Endodermal cell (in vitro differentiated cells): ENCODE data around the gene IL36RN. TPM values are rescaled to one million over a fixed set of nuclear protein-coding genes. Genes with fewer than 3 reads are reported as not detected.

Experiments
- DNase-seq: peaks from one replicate; pipeline ENCODE4 v3.0.0-alpha.2; 2017
- H3K27ac ChIP-seq: 2 replicates; pipeline ENCODE4 v1.5.1; 2013; ENCODE audit warnings: mild to moderate bottlenecking, low read depth, low read length, moderate library complexity
- H3K27me3 ChIP-seq: 2 replicates; pipeline ENCODE4 v1.6.1; 2013; ENCODE audit warnings: mild to moderate bottlenecking, low read length, moderate library complexity; ENCODE audit not compliant: insufficient read depth, control insufficient read depth, poor library complexity, severe bottlenecking
- H3K36me3 ChIP-seq: 2 replicates; pipeline ENCODE4 v1.7.0; 2013; ENCODE audit warnings: mild to moderate bottlenecking, low read length, moderate library complexity; ENCODE audit not compliant: control insufficient read depth, insufficient read depth
- H3K4me1 ChIP-seq: one replicate; pipeline ENCODE4 v1.7.0; 2013; ENCODE audit warnings: low read length; ENCODE audit not compliant: control insufficient read depth, insufficient read depth
- H3K4me3 ChIP-seq: 2 replicates; pipeline ENCODE4 v1.5.1; 2013; ENCODE audit warnings: mild to moderate bottlenecking, low read length, moderate library complexity
- H3K9ac ChIP-seq: 2 replicates; pipeline ENCODE4 v1.6.1; 2013; ENCODE audit warnings: mild to moderate bottlenecking, low read length, moderate library complexity; ENCODE audit not compliant: poor library complexity, severe bottlenecking; ENCODE audit errors: extremely low read depth
- H3K9me3 ChIP-seq: 2 replicates; pipeline ENCODE4 v1.6.1; 2013; ENCODE audit warnings: mild to moderate bottlenecking, low read length, moderate library complexity; ENCODE audit not compliant: control insufficient read depth
- H3K27ac Mint-ChIP-seq: 2 replicates; pipeline ENCODE4 v1.8.0; 2020; ENCODE audit warnings: mixed read lengths
- H3K27me3 Mint-ChIP-seq: 2 replicates; pipeline ENCODE4 v1.8.0; 2021; ENCODE audit warnings: mild to moderate bottlenecking, mixed read lengths; ENCODE audit not compliant: insufficient read depth
- H3K36me3 Mint-ChIP-seq: 2 replicates; pipeline ENCODE4 v1.8.0; 2020; ENCODE audit warnings: low read depth, mixed read lengths
- H3K4me1 Mint-ChIP-seq: 2 replicates; pipeline ENCODE4 v1.8.0; 2020; ENCODE audit warnings: mixed read lengths
- H3K4me3 Mint-ChIP-seq: 2 replicates; pipeline ENCODE4 v1.8.0; 2020; ENCODE audit warnings: mild to moderate bottlenecking, moderate library complexity, mixed read lengths
- H3K9me3 Mint-ChIP-seq: 2 replicates; pipeline ENCODE4 v1.8.0; 2020; ENCODE audit warnings: mild to moderate bottlenecking, mixed read lengths
- WGBS, 2 experiments: methylation state at CpG; one replicate each; pipeline versions ENCODE4 v1.1.5 to v1.1.7; 2013; ENCODE audit warnings: missing lambda C conversion rate in 2 of 2, mixed read lengths in 1 of 2; ENCODE audit not compliant: insufficient coverage in 1 of 2, insufficient read length in 1 of 2; 5-methylcytosine and 5-hydroxymethylcytosine counted together
- total RNA-seq, 2 donors: library from RNA; stranded (reverse); fragmentation: NEBNext Ultra II Directional in 1 of 2; extraction: Animal tissue kit (Norgen Biotek cat#: 25700) in 1 of 2; gene quantifications; 2 replicates in 1 of 2; 3 replicates in 1 of 2; pipeline ENCODE4 v1.2.1, GENCODE V29; 2021
- TF ChIP-seq, protein P1 (sequence below): fragments of 200-600 bp; sonication (generic); conservative IDR thresholded peaks from 2 replicates; pipeline ENCODE4 v1.5.0; 2021; ENCODE audit warnings: antibody characterized with exemption, mild to moderate bottlenecking

IL36RN gene
- total RNA-seq, 2 donors from 2014 or later: not detected

DNA sequence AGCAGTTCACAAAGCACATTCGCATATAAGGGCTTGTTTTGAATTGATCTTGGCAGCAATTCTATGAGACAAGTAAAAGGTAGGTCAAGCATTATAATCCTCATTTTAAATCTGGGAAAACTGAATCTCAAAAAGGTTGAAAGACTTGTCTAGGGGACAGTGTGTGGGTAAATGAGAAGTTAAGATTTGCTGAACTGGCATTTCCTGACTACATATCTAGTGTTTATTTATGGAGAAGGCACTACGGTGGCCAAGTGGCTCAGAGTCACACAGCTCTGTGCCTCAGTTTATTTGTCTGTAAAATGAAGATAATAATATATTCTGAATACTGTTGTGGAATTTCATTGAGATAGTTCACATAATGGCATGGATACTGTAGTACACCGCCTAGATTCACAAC lies 52.1 kb downstream of the IL36RN start:
- WGBS, 2 experiments: 93 to 100% methylated on average over 3 of the region's 3 CpGs
- Mint-ChIP-seq H3K9me3 (no peaks in the 10 kb centered on the region), H3K36me3 (no peaks in the 10 kb centered on the region), H3K4me1 (peaks cover 11% of the 10 kb centered on the region), H3K4me3 (no peak overlapping the region), H3K27me3 (peaks cover 47% of the 10 kb centered on the region), H3K27ac (no peak overlapping the region)
- no peak overlapping the region for H3K27ac ChIP-seq
- TF ChIP-seq, protein P1, sequence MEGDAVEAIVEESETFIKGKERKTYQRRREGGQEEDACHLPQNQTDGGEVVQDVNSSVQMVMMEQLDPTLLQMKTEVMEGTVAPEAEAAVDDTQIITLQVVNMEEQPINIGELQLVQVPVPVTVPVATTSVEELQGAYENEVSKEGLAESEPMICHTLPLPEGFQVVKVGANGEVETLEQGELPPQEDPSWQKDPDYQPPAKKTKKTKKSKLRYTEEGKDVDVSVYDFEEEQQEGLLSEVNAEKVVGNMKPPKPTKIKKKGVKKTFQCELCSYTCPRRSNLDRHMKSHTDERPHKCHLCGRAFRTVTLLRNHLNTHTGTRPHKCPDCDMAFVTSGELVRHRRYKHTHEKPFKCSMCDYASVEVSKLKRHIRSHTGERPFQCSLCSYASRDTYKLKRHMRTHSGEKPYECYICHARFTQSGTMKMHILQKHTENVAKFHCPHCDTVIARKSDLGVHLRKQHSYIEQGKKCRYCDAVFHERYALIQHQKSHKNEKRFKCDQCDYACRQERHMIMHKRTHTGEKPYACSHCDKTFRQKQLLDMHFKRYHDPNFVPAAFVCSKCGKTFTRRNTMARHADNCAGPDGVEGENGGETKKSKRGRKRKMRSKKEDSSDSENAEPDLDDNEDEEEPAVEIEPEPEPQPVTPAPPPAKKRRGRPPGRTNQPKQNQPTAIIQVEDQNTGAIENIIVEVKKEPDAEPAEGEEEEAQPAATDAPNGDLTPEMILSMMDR: no peak
- H3K4me1 ChIP-seq: no peaks in the 10 kb centered on the region
- H3K4me3 ChIP-seq: no peak overlapping the region
- DNase-seq: no peak
- no peaks in the 10 kb centered on the region for H3K36me3 ChIP-seq
- H3K27me3 ChIP-seq: peaks cover 95% of the 10 kb centered on the region
- H3K9ac ChIP-seq: no peak overlapping the region
- H3K9me3 ChIP-seq: peaks cover 11% of the 10 kb centered on the region

DNA sequence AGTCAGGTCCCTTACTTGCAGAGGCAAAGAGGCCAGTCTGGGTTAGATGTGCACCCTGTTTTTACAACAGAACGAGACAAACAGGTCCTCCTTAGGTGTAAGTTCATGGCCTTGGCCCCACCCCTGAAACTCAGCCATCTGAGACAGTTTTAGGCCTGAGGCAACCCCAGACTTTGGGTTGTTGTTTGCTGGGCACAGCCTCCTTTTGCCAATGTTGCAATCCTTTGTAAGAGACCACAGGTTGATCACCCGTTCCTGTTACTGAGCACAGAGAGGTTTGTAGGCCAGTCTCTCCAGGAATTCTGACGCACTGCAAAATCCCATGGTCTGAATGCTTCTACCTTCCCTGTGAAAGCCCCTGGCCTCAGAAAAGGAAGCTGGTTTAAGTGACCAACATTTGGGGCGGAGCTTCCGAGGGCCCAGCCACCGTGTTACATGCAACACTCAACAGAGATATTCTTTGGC lies 52.9 kb downstream of the IL36RN start:
- Mint-ChIP-seq H3K4me1 (peaks cover 11% of the 10 kb centered on the region), H3K27me3 (peaks cover 41% of the 10 kb centered on the region), H3K9me3 (no peaks in the 10 kb centered on the region), H3K27ac (no peak overlapping the region), H3K36me3 (no peaks in the 10 kb centered on the region), H3K4me3 (no peak overlapping the region)
- no peak overlapping the region for H3K27ac ChIP-seq
- peaks cover 93% of the 10 kb centered on the region for H3K27me3 ChIP-seq
- no peak overlapping the region for H3K4me3 ChIP-seq
- peaks cover 8% of the 10 kb centered on the region for H3K9me3 ChIP-seq
- 88 to 95% methylated on average over 3 to 6 of the region's 6 CpGs for WGBS, 2 experiments
- no peak overlapping the region for H3K9ac ChIP-seq
- H3K4me1 ChIP-seq: no peaks in the 10 kb centered on the region
- no peak for DNase-seq
- H3K36me3 ChIP-seq: no peaks in the 10 kb centered on the region
- TF ChIP-seq, protein P1: no peak

DNA sequence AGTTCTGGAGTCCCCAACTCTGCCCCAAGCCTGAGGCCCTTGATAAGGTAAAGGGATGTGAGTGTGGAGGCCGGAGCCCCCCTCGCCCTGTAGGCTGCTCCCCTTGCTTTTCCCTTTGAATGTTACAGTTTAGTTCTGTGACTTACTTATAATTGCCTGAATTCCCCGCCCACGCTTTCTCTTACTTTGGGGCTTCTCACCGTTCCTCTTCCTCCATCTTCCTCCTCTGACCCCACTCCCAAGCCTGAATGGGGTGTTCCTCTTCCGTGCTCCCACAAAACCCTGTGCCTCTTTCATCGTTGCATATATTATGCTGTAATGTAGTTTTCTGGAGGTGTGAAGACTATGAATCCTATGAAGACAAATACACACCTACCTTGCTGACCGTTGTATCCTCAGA lies 53.4 kb downstream of the IL36RN start:
- Histone ChIP-seq H3K4me3 (no peak overlapping the region), H3K27ac (no peak overlapping the region), H3K4me1 (no peaks in the 10 kb centered on the region), H3K36me3 (no peaks in the 10 kb centered on the region), H3K27me3 (peaks cover 93% of the 10 kb centered on the region), H3K9me3 (peaks cover 2% of the 10 kb centered on the region), H3K9ac (no peak overlapping the region)
- Mint-ChIP-seq H3K4me3 (no peak overlapping the region), H3K27ac (no peak overlapping the region), H3K27me3 (peaks cover 35% of the 10 kb centered on the region), H3K9me3 (no peaks in the 10 kb centered on the region), H3K36me3 (no peaks in the 10 kb centered on the region), H3K4me1 (peaks cover 11% of the 10 kb centered on the region)
- DNase-seq: no peak
- TF ChIP-seq, protein P1: no peak
- 88% methylated on average over 7 of the region's 8 CpGs; no CpG with 5 or more reads in 1 of the 2 experiments for WGBS, 2 experiments
